Transverse colon (tissue), 4 donors: ENCODE data around the gene KRTAP29-1. TPM values are rescaled to one million over a fixed set of nuclear protein-coding genes. Genes with fewer than 3 reads are reported as not detected.

Source experiments
- DNase-seq: peaks from one replicate; pipeline ENCODE4 v3.0.0-alpha.2; 2019
- H3K27ac ChIP-seq, 4 donors: fragments of 200-600 bp; sonication (generic); 2 replicates each; pipeline ENCODE4 v1.5.1; 2016 to 2018; ENCODE audit warnings: inconsistent platforms in 4 of 4
- H3K27me3 ChIP-seq: fragments of 200-600 bp; sonication (generic); 2 replicates; pipeline ENCODE4 v1.5.1; 2017; ENCODE audit warnings: inconsistent platforms
- H3K36me3 ChIP-seq, 4 donors: fragments of 200-600 bp; sonication (generic); 2 replicates each; pipeline ENCODE4 v1.5.1; 2017 to 2019; ENCODE audit warnings: inconsistent platforms in 4 of 4
- H3K4me1 ChIP-seq, 4 donors: fragments of 200-600 bp; sonication (generic); 2 replicates each; pipeline ENCODE4 v1.5.1; 2017 to 2020; ENCODE audit warnings: inconsistent platforms in 4 of 4
- H3K4me3 ChIP-seq, 4 donors: fragments of 200-600 bp; sonication (generic); 1 replicate in 1 of 4; 2 replicates in 3 of 4; pipeline versions ENCODE4 v1.5.1 to v1.6.1; 2017 to 2019; ENCODE audit warnings: inconsistent platforms in 4 of 4
- H3K9me3 ChIP-seq, 2 donors: fragments of 200-600 bp; sonication (generic); 2 replicates each; pipeline ENCODE4 v1.5.1; 2017 to 2019; ENCODE audit warnings: inconsistent platforms in 2 of 2
- CTCF ChIP-seq, 5 experiments: fragments of 200-600 bp in 3 of 5; fragments of 450-650 bp in 2 of 5; sonication (generic) in 3 of 5; IDR thresholded peaks; 1 replicate in 2 of 5; 2 replicates in 3 of 5; pipeline ENCODE4 v1.5.1; 2016 to 2017; ENCODE audit warnings: antibody characterized with exemption in 5 of 5, inconsistent platforms in 3 of 5, mild to moderate bottlenecking in 2 of 5, moderate library complexity in 1 of 5
- EP300 ChIP-seq: sonication (generic); formaldehyde crosslinking; IDR thresholded peaks from one replicate; pipeline ENCODE4 v1.6.1; 2017; ENCODE audit warnings: antibody characterized with exemption, low read depth
- POLR2A ChIP-seq: fragments of 450-650 bp; IDR thresholded peaks from one replicate; pipeline ENCODE4 v1.6.1; 2016; ENCODE audit warnings: antibody characterized with exemption, mild to moderate bottlenecking, moderate library complexity
- POLR2AphosphoS5 ChIP-seq, 3 donors: sonication (generic); formaldehyde crosslinking; IDR thresholded peaks; one replicate each; pipeline ENCODE4 v1.6.1; 2016; ENCODE audit warnings: antibody characterized with exemption in 3 of 3
- WGBS, 2 donors: methylation state at CpG; one replicate each; pipeline ENCODE4 v1.1.5; 2018; ENCODE audit warnings: low coverage in 1 of 2; 5-methylcytosine and 5-hydroxymethylcytosine counted together
- in situ Hi-C, 4 donors: fragments of 200-750 bp; cut with MboI; loops; one replicate each; pipeline versions ENCODE4 v1.15.0 to v1.15.1; 2017; ENCODE audit warnings: low sequenced_read_pairs in 3 of 4, low pct_ligation_motif_present in 1 of 4, low pct_unique_long_range_greater_than_20kb in 1 of 4
- intact Hi-C: fragments of 100-400 bp; cut with DNase I; formaldehyde crosslinking; loops from one replicate; pipeline ENCODE4 v1.15.1; 2023; ENCODE audit warnings: low total_unique reads
- total RNA-seq, 4 donors: library from RNA; depleted of rRNA; stranded (reverse); fragments of >200 nt; gene quantifications; one replicate each; pipeline ENCODE4 v1.1.0, GENCODE V29; 2016

KRTAP29-1 gene
- total RNA-seq, 4 donors from 2014 or later = not detected

- H3K9me3 ChIP-seq = no peaks in the 10 kb centered on the region
- TF ChIP-seq POLR2A (no peak), EP300 (no peak), CTCF (IDR thresholded peaks at IDR 0.05) (no peak), POLR2AphosphoS5 (IDR thresholded peaks at IDR 0.05) (no peak)
- H3K4me3 ChIP-seq = no peak overlapping the region
- H3K27ac ChIP-seq = no peak overlapping the region
- H3K4me1 ChIP-seq = no peaks in the 10 kb centered on the region
- peaks cover 20% of the 10 kb centered on the region for H3K27me3 ChIP-seq
- 71 to 100% methylated on average over 1 of the region's 1 CpG for whole genome bisulfite sequencing, 2 donors
- in situ Hi-C loops (no loop called here), intact Hi-C loops (no loop called here)
- no peak for DNase-seq
- no peaks in the 10 kb centered on the region for H3K36me3 ChIP-seq
Measured at GRCh38 chr17:41294016-41294415, 8.6 kb downstream of the KRTAP29-1 start.

GRCh38 chr17:41287050-41287449 is 15.6 kb downstream of the KRTAP29-1 start:
- Histone ChIP-seq H3K4me3 (no peak overlapping the region), H3K4me1 (no peaks in the 10 kb centered on the region), H3K27ac (no peak overlapping the region), H3K27me3 (peaks cover 14% of the 10 kb centered on the region), H3K9me3 (no peaks in the 10 kb centered on the region), H3K36me3 (no peaks in the 10 kb centered on the region)
- 56 to 62% methylated on average over 3 of the region's 3 CpGs for WGBS, 2 donors
- no peak for TF ChIP-seq EP300
- TF ChIP-seq POLR2A = no peak
- no peak for TF ChIP-seq CTCF (IDR thresholded peaks at IDR 0.05)
- no peak for TF ChIP-seq POLR2AphosphoS5 (IDR thresholded peaks at IDR 0.05)
- in situ Hi-C loops (no loop called here), intact Hi-C loops (no loop called here)
- DNase-seq = no peak

GRCh38 chr17:41284546-41284945 is 18.1 kb downstream of the KRTAP29-1 start:
- no peak overlapping the region for H3K27ac ChIP-seq
- 51% methylated on average over 2 of the region's 2 CpGs for WGBS, 2 donors
- peaks cover 5% of the 10 kb centered on the region for H3K27me3 ChIP-seq
- intact Hi-C loops = no loop called here
- H3K4me1 ChIP-seq = no peaks in the 10 kb centered on the region
- TF ChIP-seq POLR2A = no peak
- no peak for TF ChIP-seq POLR2AphosphoS5 (IDR thresholded peaks at IDR 0.05)
- TF ChIP-seq CTCF (IDR thresholded peaks at IDR 0.05) = no peak
- TF ChIP-seq EP300 = no peak
- H3K9me3 ChIP-seq = no peaks in the 10 kb centered on the region
- in situ Hi-C loops = no loop called here
- DNase-seq = no peak
- H3K36me3 ChIP-seq = no peaks in the 10 kb centered on the region
- H3K4me3 ChIP-seq = no peak overlapping the region

GRCh38 chr17:41284043-41284442 is 18.6 kb downstream of the KRTAP29-1 start:
- DNase-seq = no peak
- TF ChIP-seq EP300 (no peak), CTCF (IDR thresholded peaks at IDR 0.05) (no peak), POLR2AphosphoS5 (IDR thresholded peaks at IDR 0.05) (no peak), POLR2A (no peak)
- H3K27me3 ChIP-seq = peaks cover 5% of the 10 kb centered on the region
- no peak overlapping the region for H3K27ac ChIP-seq
- H3K4me3 ChIP-seq = no peak overlapping the region
- WGBS, 2 donors = 51 to 67% methylated on average over 2 to 3 of the region's 3 CpGs
- no peaks in the 10 kb centered on the region for H3K4me1 ChIP-seq
- H3K36me3 ChIP-seq = no peaks in the 10 kb centered on the region
- no peaks in the 10 kb centered on the region for H3K9me3 ChIP-seq
- in situ Hi-C loops (no loop called here), intact Hi-C loops (no loop called here)
